HG03025 (cell line): ENCODE results near the gene PHF24.
"Not testable (repeated sequence)": the region's sequence is repeated elsewhere in the genome, so short reads cannot be mapped to it uniquely, and the experiment has no call there.

Experiments used
- ATAC-seq: cut with Tn5 transposase; IDR thresholded peaks from one replicate; pipeline ENCODE4 v1.9.1; 2021; ENCODE audit warnings: mild to moderate bottlenecking, moderate library complexity; ENCODE audit not compliant: unreplicated experiment, low FRiP score

The PHF24 gene

DNA sequence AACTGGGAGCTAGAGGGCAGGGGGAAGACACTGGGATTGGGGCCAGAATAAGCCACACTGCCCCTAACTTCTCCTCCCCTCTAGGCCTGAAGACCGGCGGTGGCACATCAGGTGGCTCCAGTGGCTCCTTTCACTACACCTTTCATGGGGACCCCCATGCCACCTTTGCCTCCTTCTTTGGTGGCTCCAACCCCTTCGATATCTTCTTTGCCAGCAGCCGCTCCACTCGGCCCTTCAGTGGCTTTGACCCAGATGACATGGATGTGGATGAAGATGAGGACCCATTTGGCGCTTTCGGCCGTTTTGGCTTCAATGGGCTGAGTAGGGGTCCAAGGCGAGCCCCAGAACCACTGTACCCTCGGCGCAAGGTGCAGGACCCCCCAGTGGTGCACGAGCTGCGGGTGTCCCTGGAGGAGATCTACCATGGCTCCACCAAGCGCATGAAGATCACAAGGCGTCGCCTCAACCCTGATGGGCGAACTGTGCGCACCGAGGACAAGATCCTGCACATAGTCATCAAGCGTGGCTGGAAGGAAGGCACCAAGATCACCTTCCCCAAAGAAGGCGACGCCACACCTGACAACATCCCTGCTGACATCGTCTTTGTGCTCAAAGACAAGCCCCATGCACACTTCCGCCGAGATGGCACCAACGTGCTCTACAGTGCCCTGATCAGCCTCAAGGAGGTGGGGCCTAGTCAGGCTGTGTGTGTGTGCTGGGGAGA is 38.3 kb downstream of the PHF24 start:
- ATAC-seq = no peak

DNA sequence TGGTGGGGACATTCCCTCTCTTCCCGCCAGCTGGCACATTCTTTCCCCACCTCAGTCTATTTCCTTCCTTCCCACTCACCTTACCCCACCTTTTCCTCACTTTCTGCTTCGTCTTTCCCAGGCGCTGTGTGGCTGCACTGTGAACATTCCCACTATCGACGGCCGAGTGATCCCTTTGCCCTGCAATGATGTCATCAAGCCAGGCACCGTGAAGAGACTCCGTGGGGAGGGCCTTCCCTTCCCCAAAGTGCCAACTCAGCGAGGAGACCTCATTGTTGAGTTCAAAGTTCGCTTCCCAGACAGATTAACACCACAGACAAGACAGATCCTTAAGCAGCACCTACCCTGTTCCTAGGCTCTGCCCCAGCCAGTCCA is 38.8 kb downstream of the PHF24 start:
- ATAC-seq = no peak

DNA sequence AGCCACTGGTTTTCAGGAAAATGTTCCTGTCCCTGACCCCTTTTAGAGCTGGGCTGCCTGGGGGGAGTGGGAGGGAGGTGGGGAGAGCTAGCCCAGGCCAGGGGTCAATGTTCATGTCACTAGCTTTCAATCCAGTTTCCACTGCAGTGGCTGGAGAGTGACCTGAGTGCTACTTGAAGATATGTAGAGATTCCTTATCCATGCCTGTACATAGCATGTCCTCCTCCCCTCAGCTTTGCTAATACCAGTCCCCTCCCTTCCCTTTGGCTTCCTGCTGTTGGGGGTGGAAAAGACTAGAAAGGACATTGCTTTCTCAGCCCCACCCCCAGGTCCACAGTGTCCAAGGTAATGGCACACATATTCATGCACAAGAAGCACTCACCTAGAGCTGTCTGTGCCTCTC is 39.3 kb downstream of the PHF24 start:
- no peak for ATAC-seq

DNA sequence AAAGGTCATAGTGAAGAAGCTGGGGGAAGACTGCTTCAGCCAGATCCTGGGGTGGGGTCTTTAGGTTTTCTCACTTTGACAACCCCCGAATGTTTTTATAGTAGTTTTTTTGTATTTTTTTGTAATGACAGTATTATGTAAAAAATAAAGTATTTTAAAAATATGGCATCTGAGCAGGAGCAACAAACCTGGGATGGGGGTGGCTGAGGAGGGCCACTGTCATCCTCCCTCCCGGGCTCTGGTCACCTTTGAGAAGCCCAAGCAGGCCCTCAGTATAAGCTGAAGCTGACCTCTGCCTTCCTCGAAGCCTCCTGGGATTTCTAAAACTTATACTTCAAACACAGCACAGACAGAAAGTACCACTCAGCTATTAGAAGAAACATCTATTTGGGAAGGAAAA is 40.2 kb downstream of the PHF24 start:
- no peak for ATAC-seq

DNA sequence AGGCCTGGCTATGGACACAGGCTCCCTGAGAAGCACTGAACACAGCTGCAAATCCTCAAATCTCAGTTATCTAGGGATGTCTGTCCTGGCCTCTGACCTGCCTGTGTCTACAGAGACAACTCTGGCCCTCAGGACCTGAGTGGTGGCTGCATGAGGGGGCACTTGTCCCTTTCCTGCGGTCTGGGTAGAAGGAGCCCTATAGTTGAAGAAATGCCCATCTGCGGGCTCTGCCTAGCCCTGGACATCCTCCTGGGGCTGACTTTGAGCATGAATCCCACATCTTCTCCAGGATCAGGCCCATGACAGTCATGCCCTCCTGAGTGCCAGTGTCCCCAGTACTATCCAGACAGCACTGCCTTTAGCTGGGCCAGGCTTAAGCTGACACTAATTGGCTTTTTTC is 41.5 kb downstream of the PHF24 start:
- no peak for ATAC-seq

DNA sequence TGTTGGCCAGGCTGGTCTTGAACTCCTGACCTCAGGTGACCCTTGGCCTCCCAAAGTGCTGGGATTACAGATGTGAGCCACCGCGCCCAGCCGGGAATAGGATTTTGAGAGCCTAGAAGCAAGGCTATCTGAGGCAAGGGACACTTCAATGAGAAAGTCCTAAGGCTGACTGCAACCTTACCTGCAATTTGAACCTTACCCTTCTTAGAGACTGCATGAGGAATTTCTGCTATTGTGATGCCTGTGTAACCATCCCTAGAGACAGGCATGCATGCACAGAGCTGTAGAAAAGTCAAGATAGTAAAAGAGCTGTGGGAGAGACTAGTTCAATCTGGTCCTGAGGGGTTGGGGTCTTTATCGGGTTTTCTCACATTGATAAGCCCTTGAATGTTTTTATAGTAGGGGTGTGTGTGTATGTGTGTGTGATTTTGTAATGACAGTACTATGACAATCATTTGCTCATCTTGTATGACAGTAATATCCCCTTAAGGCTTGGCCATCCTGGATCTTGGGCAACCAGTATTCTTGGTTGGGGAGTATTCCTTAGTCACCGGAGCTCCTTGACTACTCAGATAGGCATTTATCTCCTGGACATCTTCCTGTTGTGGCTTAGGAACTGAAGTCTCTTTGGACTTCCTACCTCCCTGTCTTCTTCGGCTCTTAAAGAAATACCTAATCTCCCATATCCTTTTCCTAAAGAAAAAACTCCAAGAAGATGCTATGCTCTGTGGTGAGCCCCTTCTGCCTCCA is 42.6 kb downstream of the PHF24 start:
- no peak for ATAC-seq

DNA sequence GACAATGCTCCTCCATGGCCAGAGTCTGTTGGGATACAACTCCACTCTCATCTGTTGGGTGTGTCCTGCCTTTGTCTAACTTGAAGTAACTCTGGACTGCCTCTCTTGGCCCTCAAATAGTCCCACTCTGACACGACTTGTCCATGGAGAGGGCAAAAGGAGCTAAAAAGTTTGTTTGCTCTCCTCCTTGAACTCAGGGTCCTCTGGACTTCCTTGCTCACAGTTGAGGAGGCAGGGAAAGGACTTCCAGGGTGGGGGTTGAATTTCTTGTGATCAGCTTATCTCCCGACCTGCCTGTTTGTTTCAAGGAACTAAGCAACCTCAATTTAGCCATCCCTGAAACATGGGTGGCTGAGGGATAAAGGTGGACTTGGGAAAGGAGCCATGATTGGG is 43.2 kb downstream of the PHF24 start:
- ATAC-seq = no peak

DNA sequence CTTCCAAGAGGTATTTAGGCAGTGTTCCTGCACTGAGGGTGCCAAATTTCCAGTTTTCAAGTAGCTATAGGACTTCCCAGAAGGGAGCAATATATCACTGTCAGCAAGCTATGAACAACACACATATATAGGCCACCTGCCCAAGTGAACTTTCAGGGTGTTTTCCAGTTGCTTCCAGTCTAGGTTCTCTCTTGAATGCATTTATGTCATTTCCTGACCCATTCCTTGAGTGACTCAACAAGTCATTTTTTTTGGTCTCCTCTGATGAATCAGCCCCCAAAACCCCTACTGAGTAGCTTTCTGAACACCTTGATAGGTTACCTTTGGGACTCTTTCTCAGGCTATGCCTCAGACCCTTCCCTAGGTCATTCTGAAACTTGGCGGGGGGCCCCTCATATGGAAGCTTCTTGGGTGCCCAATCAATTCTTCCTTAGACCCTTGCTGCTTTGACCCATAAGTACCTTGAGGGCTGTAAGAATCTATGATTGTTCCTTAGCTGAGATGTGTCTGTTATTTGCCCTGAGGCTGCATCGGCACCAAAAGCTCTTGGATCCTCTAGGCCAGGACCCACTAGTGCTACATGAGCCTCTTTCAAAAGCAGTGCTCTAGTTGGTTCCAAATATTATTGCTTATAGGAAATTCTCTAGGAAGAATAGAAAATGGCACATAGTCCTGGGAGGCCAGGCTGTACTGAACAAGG is 43.9 kb downstream of the PHF24 start:
- no peak for ATAC-seq

DNA sequence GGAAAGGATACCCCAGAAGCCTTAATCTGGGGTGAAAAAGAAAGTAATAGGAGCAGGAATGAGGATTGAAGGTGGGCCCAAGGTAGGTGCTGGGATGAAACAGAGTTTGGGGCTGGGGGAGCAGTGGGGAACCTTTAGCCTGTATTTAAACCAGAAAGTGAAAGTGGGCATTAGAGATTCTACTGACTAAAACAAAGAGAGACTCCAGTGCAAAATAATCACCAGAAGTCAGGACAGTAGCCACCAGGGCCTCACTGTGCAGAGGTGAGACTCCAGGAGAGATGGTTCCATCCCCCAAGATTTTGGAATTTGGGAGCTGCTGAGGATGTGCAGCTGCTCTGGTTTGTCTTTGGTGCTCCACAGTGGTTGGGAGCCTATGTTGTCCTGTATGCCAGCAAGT is 44.5 kb downstream of the PHF24 start:
- no peak for ATAC-seq

DNA sequence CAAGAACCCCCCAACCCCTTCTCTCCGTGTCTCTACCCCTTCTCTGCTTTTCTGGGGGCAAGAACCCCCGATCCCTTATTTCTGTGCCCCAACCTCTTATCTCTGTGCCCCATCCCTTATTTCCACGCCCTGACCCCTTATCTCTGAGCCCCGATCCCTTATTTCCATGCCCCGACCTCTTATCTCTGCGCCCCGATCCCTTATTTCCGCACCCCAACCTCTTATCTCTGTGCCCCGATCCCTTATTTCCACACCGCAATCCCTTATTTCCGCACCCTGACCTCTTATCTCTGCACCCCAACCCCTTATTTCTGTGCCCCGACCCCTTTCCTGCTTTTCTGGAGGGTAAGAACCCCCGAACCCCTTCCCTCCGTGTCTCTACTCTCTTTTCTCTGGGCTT is 46.2 kb downstream of the PHF24 start:
- ATAC-seq = not testable (repeated sequence)

DNA sequence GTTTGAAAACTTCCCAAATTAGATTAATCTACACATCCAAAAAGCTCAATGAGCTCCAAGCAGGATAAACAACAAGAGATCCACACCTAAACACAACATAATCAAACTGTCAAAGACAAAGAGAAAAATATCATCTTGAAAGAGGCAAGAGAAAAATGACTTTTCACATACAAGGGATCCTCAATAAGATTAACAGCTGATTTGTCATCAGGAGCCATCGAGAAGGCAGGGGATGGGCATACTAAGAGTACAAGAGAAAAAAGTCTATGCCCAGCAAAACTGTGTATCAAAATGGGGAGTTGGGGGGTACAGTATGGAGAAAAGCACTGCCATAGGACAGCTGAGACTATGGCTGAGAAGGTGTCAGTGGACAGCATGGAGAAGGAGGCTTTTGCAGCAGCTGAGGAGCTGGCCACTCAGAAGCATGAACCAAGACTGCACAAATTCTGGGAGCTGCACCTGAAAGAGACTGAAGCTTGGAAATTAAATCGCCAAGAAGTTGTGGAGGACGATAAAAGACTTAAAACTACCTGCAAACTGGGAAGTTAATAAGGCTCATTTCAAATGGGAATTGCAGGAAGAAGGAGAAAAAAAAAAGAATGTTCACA is 52.4 kb downstream of the PHF24 start:
- no peak for ATAC-seq

DNA sequence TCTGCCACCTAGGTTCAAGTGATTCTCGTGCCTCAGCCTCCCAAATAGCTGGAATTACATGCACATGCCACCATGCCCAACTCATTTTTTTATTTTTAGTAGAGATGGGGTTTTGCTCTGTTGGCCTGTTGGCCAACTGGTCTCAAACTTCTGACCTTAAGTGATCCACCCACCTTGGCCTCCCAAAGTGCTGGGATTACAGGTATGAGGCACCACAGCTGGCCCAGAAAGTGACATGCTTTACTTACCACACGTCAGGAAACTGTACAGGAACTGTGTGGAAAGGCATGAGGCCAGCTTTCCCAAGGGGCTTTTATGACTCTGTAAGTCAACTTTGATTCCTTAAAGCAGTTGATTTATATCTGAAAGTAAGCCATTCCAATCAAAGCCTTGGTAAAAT is 56.4 kb downstream of the PHF24 start:
- no peak for ATAC-seq

DNA sequence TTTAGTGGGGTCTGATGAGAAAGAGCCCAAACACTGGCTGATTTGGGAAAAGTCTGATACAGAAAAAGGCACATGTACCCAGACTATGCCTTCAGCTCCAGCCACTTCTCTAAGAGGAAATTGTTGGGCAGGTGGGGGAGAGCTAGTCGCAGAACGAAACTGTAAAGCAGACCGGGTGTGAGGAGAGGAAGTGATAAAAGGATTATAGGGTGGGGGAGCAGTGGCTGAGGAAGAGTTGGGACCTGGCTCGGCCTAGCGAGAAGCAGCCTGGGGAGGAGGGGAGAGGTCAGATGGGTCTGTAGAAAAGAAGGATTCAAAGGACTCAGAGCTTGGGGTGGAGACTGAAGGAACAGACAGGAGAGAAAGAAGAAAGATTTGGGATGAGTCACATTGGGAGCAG is 65.4 kb downstream of the PHF24 start:
- ATAC-seq = not testable (repeated sequence)

DNA sequence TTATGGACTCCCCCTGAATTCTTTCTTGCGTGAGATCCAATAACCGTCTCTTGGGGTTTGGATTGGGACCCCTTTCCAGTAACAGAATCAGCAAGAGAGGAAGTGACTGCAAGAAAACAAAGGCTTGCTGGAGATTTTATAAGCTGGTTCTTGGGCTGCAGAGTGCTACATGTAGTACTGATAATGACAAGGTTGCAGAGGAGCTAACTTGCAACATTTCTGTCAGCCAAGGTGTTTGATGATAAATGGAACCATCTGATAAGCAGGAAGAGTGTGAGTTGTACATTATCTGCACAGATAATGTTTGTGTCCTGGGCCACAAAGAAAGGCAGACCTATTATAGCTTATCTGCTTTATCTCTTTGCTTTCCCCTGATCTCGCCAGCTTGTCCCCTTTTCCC is 68.6 kb downstream of the PHF24 start:
- ATAC-seq = no peak

DNA sequence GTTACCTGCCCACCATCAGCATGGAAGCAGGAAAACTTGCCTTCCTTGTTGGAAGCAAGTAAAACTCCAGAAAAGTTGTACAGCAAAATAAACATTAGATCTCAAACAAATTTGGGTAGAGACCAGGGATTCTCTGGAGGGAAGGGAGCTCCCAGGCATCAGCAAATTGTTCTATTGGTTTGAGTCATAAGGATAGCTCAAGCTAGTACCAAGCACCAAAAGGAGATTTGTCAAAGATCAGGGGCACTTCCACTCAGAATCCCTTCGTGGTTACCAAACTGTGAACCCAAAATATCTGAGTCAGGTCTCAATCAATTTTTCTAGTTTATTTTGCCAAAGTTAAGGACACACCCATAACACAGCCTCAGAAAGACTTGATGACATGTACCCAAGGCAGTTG is 69.3 kb downstream of the PHF24 start:
- ATAC-seq = no peak

DNA sequence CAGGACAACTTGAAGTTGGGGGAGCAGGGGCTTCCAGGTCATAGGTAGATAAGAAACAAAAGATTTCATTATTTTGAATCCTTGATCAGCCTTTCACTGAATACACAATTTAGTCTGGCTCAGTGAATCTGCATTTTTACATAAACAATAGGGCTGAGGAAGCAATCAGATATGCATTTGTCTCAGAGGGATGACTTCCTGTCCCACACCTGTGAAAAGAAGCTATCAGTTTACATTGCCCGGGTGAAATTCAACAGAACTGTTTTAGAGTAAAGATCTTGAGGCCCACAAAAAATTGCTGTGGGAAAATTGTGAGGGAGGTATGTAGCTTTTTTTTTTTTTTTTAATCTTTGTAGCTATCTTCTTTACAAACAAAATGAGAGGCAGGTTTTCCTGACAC is 69.8 kb downstream of the PHF24 start:
- no peak for ATAC-seq

DNA sequence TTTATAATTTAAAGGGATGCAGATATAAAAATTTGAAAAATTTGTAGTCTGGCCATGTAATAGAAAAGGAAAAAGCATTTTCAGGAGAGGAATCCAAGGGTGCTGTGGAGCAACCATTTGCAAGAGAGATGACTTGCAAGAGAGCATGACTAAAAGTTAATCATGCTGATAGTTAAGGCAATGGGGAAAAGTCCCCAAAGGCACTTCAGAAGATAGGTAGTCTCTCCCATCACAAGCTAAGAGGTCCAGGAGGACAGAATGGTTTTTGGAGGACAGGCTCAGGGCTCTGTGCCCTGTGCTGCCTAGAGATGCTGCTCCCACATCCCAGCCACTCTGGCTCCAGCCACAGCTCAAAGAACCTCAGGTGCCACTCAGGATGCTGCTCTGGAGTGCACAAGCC is 70.3 kb downstream of the PHF24 start:
- ATAC-seq = no peak

DNA sequence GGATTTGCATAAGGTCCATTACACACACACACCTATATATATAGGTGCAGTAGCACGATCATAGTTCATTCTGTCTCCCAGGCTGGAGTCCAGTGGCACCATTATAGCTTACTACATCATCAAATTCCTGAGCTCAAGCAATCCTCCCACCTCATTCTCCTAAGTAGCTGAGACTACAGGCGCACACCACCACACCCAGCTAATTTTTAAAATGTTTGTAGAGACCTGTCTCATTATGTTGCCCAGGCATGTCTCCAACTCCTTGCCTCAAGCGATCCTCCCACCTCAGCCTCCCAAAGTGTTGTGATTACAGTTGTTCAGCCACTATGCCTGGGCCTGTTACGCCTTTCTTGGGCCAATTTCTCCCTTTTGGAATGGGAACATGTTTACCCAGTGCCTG is 71.2 kb downstream of the PHF24 start:
- ATAC-seq = no peak

DNA sequence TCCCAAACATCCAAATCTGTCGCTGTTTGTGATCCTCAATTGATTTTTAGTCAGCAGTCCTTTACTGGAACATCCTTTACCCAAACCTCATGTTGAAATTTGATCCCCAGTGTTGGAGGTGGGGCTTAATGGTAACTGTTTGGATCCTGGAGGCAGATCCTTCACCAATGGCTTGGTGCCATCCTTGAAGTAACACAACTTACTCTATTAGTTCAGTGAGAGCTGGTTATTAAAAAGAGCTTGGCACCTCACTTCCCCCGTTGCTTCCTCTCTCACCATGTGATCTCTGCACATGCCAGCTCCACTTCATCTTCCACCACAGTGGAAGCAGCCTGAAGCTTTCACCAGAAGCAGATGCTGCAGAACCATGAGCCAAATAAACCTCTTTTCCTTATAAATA is 71.8 kb downstream of the PHF24 start:
- ATAC-seq = no peak
